ENCODE measurements around the gene B3GNT3. TPM values are rescaled to one million over a fixed set of nuclear protein-coding genes. Genes with fewer than 3 reads are reported as not detected.

B3GNT3 gene
- total and polyA plus RNA-seq, 2 of the 8 experiments (the other 6 are each of a cell fraction or from before 2014, with no cell fraction given), result 1.5 TPM

DNA sequence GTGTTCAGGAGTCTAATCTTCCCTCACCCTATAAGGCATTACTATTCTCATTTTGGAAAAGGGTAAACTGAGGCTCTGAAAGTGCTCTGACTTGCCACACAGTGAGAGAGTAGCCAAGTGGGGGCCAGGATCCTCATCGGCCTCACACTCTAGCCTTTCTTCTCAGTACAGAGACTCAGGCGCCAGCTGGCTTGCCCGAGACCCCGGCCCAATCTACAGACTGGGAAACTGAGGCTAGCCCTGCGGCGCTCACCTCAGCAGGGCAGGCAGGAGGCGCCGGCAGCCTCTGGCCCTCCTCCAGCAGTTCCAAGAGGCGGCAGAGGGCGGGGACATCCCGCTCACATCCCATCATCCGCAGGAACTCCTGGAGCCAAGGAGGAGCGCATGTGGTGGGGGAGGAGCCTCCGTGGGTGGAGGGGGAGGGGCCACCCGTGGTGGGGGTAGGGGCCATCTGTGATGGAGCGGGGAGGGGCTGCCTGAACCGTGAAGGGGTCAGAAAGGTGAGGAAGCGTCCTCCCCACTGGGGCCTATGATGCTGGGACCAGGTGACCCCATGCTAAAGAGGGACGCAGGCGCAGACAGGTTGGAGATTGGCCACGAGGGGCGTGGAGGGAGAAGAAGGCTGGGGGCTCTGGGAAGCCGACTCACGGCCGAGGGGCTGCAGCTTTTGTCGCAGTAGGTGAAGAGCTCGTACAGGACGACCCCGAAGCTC is 35.1 kb downstream of the B3GNT3 start (continued):
- TF ChIP-seq, protein P1, sequence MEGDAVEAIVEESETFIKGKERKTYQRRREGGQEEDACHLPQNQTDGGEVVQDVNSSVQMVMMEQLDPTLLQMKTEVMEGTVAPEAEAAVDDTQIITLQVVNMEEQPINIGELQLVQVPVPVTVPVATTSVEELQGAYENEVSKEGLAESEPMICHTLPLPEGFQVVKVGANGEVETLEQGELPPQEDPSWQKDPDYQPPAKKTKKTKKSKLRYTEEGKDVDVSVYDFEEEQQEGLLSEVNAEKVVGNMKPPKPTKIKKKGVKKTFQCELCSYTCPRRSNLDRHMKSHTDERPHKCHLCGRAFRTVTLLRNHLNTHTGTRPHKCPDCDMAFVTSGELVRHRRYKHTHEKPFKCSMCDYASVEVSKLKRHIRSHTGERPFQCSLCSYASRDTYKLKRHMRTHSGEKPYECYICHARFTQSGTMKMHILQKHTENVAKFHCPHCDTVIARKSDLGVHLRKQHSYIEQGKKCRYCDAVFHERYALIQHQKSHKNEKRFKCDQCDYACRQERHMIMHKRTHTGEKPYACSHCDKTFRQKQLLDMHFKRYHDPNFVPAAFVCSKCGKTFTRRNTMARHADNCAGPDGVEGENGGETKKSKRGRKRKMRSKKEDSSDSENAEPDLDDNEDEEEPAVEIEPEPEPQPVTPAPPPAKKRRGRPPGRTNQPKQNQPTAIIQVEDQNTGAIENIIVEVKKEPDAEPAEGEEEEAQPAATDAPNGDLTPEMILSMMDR (IDR thresholded peaks at IDR 0.05; ENCODE audit: control extremely low read depth in 1 of 3, insufficient read depth in 1 of 3, low read depth in 1 of 3, low read length in 3 of 3), result peak; percentile 9 to 27 (median 21); a peak in 3 of 4 replicates
- peak in 1 of 2 experiments; percentile 97; a peak in 2 of 4 replicates for TF ChIP-seq HDAC2 (IDR thresholded peaks at IDR 0.05; ENCODE audit: borderline replicate concordance in 1 of 2, low read depth in 2 of 2, low read length in 2 of 2)
- TF ChIP-seq EP300 (IDR thresholded peaks at IDR 0.05; ENCODE audit: borderline replicate concordance in 1 of 2, low read depth in 2 of 2, low read length in 2 of 2), result 0 out of 3 replicates have a peak, but pooled peaks of 1 of the 2 experiments have one; percentile 15
- TF ChIP-seq, protein P2, sequence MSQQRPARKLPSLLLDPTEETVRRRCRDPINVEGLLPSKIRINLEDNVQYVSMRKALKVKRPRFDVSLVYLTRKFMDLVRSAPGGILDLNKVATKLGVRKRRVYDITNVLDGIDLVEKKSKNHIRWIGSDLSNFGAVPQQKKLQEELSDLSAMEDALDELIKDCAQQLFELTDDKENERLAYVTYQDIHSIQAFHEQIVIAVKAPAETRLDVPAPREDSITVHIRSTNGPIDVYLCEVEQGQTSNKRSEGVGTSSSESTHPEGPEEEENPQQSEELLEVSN (IDR thresholded peaks at IDR 0.05), result 0 out of 2 replicates have a peak, but pooled peaks have one; percentile 38
- TF ChIP-seq, protein P3, sequence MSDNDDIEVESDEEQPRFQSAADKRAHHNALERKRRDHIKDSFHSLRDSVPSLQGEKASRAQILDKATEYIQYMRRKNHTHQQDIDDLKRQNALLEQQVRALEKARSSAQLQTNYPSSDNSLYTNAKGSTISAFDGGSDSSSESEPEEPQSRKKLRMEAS (IDR thresholded peaks at IDR 0.05), result no peak; the same call in 1 of the 2 replicates
- TF ChIP-seq PHF8 (conservative IDR thresholded peaks at IDR 0.05; ENCODE audit: low read depth, low read length), result peak; percentile 68
- 0 out of 2 replicates have a peak, but pooled peaks have one; percentile 29 for TF ChIP-seq YY1 (IDR thresholded peaks at IDR 0.05; ENCODE audit: low read depth, low read length)
- peak; percentile 22; the same call in 1 of the 2 replicates for TF ChIP-seq USF2 (IDR thresholded peaks at IDR 0.05; ENCODE audit: low read length)
- TF ChIP-seq KDM4A (IDR thresholded peaks at IDR 0.05; ENCODE audit: low read depth, low read length, severe bottlenecking), result peak; percentile 54
- TF ChIP-seq ASH2L (IDR thresholded peaks at IDR 0.05; ENCODE audit: low read length), result peak; percentile 82
